Type B pancreatic cell (in vitro differentiated cells): ENCODE measurements around the gene ZSCAN20. TPM values are rescaled to one million over a fixed set of nuclear protein-coding genes. Genes with fewer than 3 reads are reported as not detected.

Source experiments
- DNase-seq: peaks from one replicate; pipeline ENCODE4 v3.0.0; 2021; ENCODE audit warnings: mixed read lengths; ENCODE audit not compliant: unreplicated experiment; ENCODE audit errors: extremely low spot score
- H3K27ac Mint-ChIP-seq: 2 replicates; pipeline ENCODE4 v1.8.0; 2021; ENCODE audit warnings: mild to moderate bottlenecking, mixed read lengths
- H3K27me3 Mint-ChIP-seq: 2 replicates; pipeline ENCODE4 v1.8.0; 2021; ENCODE audit warnings: mixed read lengths
- H3K36me3 Mint-ChIP-seq: 2 replicates; pipeline ENCODE4 v1.8.0; 2021; ENCODE audit warnings: mixed read lengths
- H3K4me1 Mint-ChIP-seq: one replicate; pipeline ENCODE4 v1.8.0; 2021; ENCODE audit warnings: mixed read lengths; ENCODE audit not compliant: unreplicated experiment
- H3K4me3 Mint-ChIP-seq: 2 replicates; pipeline ENCODE4 v1.8.0; 2021; ENCODE audit warnings: mild to moderate bottlenecking, mixed read lengths
- H3K9me3 Mint-ChIP-seq: 2 replicates; pipeline ENCODE4 v1.8.0; 2021; ENCODE audit warnings: mixed read lengths
- total RNA-seq: library from RNA; stranded (reverse); gene quantifications from 2 replicates; pipeline ENCODE4 v1.2.1, GENCODE V29; 2021; ENCODE audit warnings: low replicate concordance
- TF ChIP-seq, protein P1 (sequence below): fragments of 200-600 bp; sonication (generic); conservative IDR thresholded peaks from 2 replicates; pipeline ENCODE4 v1.5.0; 2021; ENCODE audit warnings: antibody characterized with exemption, mild to moderate bottlenecking

The ZSCAN20 gene
- total RNA-seq, 1 donor from 2014 or later: 8.6 TPM

DNA sequence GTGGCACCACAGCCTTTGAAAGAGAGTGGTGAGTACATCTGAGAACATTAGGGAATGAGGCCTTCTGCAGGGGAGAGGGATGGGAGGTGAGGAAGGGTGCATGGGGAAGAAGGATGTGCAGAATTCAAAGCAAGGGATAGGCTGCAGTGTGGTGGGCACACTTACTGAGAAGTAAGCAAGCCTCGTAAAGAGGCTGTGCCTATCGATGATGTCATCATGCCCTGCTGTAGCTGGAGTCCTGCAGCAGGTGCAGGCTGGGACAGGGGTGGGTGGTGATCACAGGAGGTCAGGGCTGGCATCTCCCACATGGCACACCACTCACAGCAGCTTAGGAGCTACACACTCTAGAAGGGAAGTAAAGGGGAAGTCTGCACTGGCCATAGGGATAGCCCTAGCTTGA lies 16.2 kb downstream of the ZSCAN20 start:
- no peak overlapping the region for H3K27ac Mint-ChIP-seq
- TF ChIP-seq, protein P1, sequence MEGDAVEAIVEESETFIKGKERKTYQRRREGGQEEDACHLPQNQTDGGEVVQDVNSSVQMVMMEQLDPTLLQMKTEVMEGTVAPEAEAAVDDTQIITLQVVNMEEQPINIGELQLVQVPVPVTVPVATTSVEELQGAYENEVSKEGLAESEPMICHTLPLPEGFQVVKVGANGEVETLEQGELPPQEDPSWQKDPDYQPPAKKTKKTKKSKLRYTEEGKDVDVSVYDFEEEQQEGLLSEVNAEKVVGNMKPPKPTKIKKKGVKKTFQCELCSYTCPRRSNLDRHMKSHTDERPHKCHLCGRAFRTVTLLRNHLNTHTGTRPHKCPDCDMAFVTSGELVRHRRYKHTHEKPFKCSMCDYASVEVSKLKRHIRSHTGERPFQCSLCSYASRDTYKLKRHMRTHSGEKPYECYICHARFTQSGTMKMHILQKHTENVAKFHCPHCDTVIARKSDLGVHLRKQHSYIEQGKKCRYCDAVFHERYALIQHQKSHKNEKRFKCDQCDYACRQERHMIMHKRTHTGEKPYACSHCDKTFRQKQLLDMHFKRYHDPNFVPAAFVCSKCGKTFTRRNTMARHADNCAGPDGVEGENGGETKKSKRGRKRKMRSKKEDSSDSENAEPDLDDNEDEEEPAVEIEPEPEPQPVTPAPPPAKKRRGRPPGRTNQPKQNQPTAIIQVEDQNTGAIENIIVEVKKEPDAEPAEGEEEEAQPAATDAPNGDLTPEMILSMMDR: no peak
- no peak overlapping the region for H3K4me3 Mint-ChIP-seq
- no peaks in the 10 kb centered on the region for H3K4me1 Mint-ChIP-seq
- H3K9me3 Mint-ChIP-seq: peaks cover 7% of the 10 kb centered on the region
- no peaks in the 10 kb centered on the region for H3K27me3 Mint-ChIP-seq
- no peak for DNase-seq
- peaks cover 76% of the 10 kb centered on the region for H3K36me3 Mint-ChIP-seq

DNA sequence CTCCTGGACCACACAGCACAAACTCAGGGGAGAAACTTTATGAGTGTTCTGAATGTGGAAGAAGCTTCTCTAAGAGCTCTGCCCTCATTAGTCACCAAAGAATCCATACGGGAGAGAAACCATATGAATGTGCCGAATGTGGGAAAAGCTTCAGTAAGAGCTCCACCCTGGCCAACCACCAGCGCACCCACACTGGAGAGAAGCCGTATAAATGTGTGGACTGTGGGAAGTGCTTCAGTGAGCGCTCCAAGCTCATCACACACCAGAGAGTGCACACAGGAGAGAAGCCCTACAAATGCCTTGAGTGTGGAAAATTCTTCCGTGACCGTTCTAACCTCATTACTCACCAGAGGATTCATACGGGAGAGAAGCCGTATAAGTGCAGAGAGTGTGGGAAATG lies 22.5 kb downstream of the ZSCAN20 start:
- DNase-seq: no peak
- TF ChIP-seq, protein P1: no peak
- Mint-ChIP-seq H3K4me3 (no peak overlapping the region), H3K36me3 (peaks cover 79% of the 10 kb centered on the region), H3K9me3 (peaks cover 42% of the 10 kb centered on the region), H3K27ac (no peak overlapping the region), H3K27me3 (no peaks in the 10 kb centered on the region), H3K4me1 (no peaks in the 10 kb centered on the region)

DNA sequence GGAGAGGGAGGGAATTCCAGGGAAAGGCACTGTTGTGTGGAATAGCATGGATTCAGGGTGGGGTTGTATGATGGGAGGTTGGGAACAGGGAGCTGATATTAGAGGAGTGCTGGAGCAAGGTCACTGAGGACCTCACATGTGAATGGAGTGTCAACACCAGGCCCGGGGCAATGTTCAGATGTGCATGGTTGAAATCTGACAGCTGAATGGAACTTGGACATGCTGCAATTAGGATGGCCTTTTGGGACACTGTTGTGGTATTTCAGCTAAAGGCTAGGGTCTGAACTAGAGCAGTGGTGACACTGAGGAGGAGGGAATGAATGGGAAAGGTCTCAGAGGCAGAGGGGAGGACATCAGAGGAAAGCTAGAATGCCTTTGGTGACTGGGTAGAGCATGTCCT lies 25.0 kb downstream of the ZSCAN20 start:
- Mint-ChIP-seq H3K9me3 (peaks cover 42% of the 10 kb centered on the region), H3K27ac (no peak overlapping the region), H3K27me3 (no peaks in the 10 kb centered on the region), H3K4me3 (no peak overlapping the region), H3K36me3 (peaks cover 61% of the 10 kb centered on the region), H3K4me1 (no peaks in the 10 kb centered on the region)
- no peak for DNase-seq
- TF ChIP-seq, protein P1: no peak

DNA sequence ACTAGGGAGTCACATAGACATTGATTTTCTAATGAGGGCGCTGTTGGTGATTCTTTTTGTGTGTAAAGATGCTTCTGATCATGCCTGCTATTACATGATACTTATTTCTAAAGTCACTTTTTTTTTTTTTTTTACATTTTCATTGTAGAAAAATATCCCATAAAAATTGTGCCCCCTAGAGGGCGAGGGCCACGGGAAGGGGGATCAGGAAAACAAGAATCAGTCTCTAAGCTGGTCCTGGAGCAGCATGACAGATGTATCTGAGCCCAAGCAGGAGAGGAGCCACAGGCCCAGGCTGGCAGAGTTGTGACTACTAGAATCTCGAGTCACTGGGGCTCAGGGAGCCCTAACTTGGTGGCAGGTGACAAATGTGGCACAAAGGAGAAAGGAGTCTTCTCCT lies 28.1 kb downstream of the ZSCAN20 start:
- no peak overlapping the region for H3K27ac Mint-ChIP-seq
- H3K9me3 Mint-ChIP-seq: peaks cover 22% of the 10 kb centered on the region
- TF ChIP-seq, protein P1: peak; percentile 49
- DNase-seq: no peak
- no peaks in the 10 kb centered on the region for H3K4me1 Mint-ChIP-seq
- no peaks in the 10 kb centered on the region for H3K27me3 Mint-ChIP-seq
- H3K4me3 Mint-ChIP-seq: no peak overlapping the region
- H3K36me3 Mint-ChIP-seq: peaks cover 33% of the 10 kb centered on the region

DNA sequence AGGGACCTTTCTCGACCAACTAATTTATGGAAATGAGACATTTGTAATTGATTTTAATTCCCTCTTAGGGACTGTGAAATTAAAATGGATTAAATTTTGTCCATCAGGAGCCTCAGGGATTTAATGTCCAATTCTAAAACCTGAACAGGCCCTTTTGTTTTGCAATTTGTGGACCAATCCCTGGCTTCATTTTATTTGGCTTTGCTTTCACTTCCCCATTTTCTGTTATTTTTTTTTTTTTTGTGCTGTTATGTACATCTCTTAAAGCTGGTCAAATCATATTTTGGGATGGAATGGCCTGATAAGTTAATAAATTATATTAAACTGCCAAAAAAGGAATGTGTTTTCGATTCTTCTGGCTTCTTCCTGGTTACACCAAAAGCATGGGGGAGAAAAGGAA lies 28.9 kb downstream of the ZSCAN20 start:
- peaks cover 19% of the 10 kb centered on the region for H3K9me3 Mint-ChIP-seq
- no peak overlapping the region for H3K4me3 Mint-ChIP-seq
- TF ChIP-seq, protein P1: no peak
- peaks cover 26% of the 10 kb centered on the region for H3K36me3 Mint-ChIP-seq
- no peaks in the 10 kb centered on the region for H3K4me1 Mint-ChIP-seq
- H3K27me3 Mint-ChIP-seq: no peaks in the 10 kb centered on the region
- DNase-seq: no peak
- no peak overlapping the region for H3K27ac Mint-ChIP-seq

DNA sequence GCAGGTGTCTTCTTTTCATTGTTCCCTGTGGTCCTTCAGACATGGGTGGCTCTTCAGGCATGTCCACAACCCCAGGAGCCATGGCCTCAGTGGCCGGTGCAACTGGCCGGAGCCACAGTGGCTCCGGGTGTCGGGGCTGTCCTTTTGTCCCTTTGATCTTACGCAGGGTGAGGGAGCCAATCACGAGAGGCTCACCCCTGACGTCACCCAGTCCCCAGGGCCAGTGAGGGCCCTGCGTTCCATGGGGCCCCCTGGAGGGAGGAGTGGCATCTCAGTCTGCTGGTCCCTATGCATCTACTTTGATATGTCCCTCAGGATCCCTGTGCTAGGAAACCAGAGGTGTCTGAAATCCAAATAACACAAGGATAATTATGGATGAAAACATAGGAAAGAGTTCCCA lies 29.3 kb downstream of the ZSCAN20 start:
- H3K36me3 Mint-ChIP-seq: peaks cover 23% of the 10 kb centered on the region
- no peak for DNase-seq
- H3K4me1 Mint-ChIP-seq: no peaks in the 10 kb centered on the region
- no peaks in the 10 kb centered on the region for H3K27me3 Mint-ChIP-seq
- TF ChIP-seq, protein P1: no peak
- no peak overlapping the region for H3K27ac Mint-ChIP-seq
- H3K4me3 Mint-ChIP-seq: no peak overlapping the region
- H3K9me3 Mint-ChIP-seq: peaks cover 17% of the 10 kb centered on the region
